ENCODE results near the gene EIF2B2.

- TF ChIP-seq POLR2A (IDR thresholded peaks at IDR 0.05; ENCODE audit: low read length): no peak
- no peak for TF ChIP-seq GATA1 (IDR thresholded peaks at IDR 0.05; ENCODE audit: low read depth, low read length)
Observed at GRCh38 chr14:74973905-74974363, 28.8 kb upstream of the EIF2B2 start.
